SIG-M5 treated with dmso at 0.1 percent for 504 hours (cell line): Measurements from ENCODE around the gene YIPF2.
"Not testable (repeated sequence)": the region's sequence is repeated elsewhere in the genome, so short reads cannot be mapped to it uniquely, and the experiment has no call there.

Experiments used
- DNase-seq: peaks from one replicate; lab custom pipeline; 2025; ENCODE audit not compliant: unreplicated experiment; lab: John Stamatoyannopoulos, UW

The YIPF2 gene

GRCh38 chr19:10877608-10878007, 50.8 kb downstream of the YIPF2 start:
- DNase-seq, result not testable (repeated sequence)

DNA sequence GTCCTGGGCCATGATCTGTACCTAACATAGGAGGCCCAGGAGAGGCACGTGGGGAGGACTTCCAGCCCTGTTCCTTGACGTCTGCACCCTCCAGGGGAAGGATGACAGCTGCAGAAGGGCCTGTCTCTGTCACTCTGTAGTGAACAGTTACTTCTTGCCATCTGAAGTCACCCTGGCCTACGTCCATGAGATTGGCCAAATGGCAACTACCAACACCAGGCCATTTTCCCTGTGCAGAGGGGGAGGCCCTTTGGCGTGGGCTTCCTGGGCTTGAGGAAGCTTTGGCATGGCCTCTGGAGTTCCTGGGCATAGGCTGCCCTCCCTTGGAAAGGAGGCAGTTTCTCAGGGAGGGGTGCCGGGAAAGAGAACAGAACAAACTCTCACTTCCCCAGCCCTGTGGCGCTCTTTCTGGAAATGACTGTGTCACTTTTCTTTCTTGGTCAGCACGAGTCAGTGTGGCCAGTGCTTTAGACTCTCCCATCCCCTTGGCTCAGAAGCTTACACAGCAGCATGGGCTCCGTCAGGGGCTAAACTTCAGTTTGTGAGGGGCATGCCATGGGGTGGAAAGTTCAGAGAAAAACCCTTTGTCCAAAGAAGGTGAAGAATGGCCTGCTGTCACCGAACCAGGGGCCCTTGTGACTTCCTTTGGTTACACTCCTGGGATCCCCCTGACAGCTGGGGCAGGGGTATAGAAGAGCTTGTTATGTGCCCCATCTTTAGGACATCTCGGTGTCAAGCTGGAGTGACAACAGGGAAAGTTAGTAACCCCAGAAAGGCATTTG, 51.8 kb downstream of the YIPF2 start:
- no peak for DNase-seq

GRCh38 chr19:10874024-10874423, 54.4 kb downstream of the YIPF2 start:
- DNase-seq, result no peak

GRCh38 chr19:10872546-10873107, 55.8 kb downstream of the YIPF2 start:
- DNase-seq, result no peak
